ENCODE measurements around the gene PTPRE. TPM values are rescaled to one million over a fixed set of nuclear protein-coding genes. Genes with fewer than 3 reads are reported as not detected.

Gene PTPRE
- total RNA-seq, 1 donor from 2014 or later, result 1.2 TPM

- Mint-ChIP-seq H3K27ac (ENCODE audit: unreplicated experiment) (no peak overlapping the region), H3K9me3 (ENCODE audit: unreplicated experiment) (no peaks in the 10 kb centered on the region), H3K27me3 (ENCODE audit: unreplicated experiment) (peaks cover 11% of the 10 kb centered on the region), H3K4me1 (ENCODE audit: unreplicated experiment) (no peaks in the 10 kb centered on the region), H3K4me3 (ENCODE audit: unreplicated experiment) (no peak overlapping the region), H3K36me3 (ENCODE audit: unreplicated experiment) (no peaks in the 10 kb centered on the region)
- TF ChIP-seq CTCF (IDR thresholded peaks at IDR 0.05), result no peak
- no peak for DNase-seq (ENCODE audit: extremely low spot score, unreplicated experiment)
Observed at GRCh38 chr10:127961071-127961470, 54.2 kb downstream of the PTPRE start.

DNA sequence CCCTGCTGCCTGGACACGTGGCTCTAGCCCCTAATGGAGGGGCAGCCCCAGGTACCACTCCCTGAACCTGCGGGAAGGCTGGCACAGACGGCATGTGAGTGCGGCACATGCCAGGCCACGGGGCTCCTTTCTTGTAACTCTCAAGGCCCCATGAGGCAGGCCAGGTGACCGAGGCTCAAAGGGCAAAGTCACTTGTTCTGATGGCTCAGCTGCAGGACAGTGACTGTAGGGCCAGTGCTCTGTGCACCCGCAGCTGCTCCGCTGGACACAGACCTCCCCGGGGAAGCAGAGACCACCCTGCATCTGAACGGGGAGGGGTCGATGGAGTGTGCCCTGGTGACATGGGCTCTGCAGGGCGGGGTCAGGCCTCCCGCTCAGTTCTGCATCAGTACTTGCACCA is 55.3 kb downstream of the PTPRE start:
- no peak overlapping the region for H3K4me3 Mint-ChIP-seq (ENCODE audit: unreplicated experiment)
- no peaks in the 10 kb centered on the region for H3K9me3 Mint-ChIP-seq (ENCODE audit: unreplicated experiment)
- TF ChIP-seq CTCF (IDR thresholded peaks at IDR 0.05), result no peak
- no peaks in the 10 kb centered on the region for H3K36me3 Mint-ChIP-seq (ENCODE audit: unreplicated experiment)
- H3K27ac Mint-ChIP-seq (ENCODE audit: unreplicated experiment), result no peak overlapping the region
- no peaks in the 10 kb centered on the region for H3K4me1 Mint-ChIP-seq (ENCODE audit: unreplicated experiment)
- peaks cover 4% of the 10 kb centered on the region for H3K27me3 Mint-ChIP-seq (ENCODE audit: unreplicated experiment)
- no peak for DNase-seq (ENCODE audit: extremely low spot score, unreplicated experiment)

- DNase-seq (ENCODE audit: extremely low spot score, unreplicated experiment), result no peak
- Mint-ChIP-seq H3K4me1 (ENCODE audit: unreplicated experiment) (no peaks in the 10 kb centered on the region), H3K27ac (ENCODE audit: unreplicated experiment) (no peak overlapping the region), H3K4me3 (ENCODE audit: unreplicated experiment) (no peak overlapping the region), H3K27me3 (ENCODE audit: unreplicated experiment) (no peaks in the 10 kb centered on the region), H3K9me3 (ENCODE audit: unreplicated experiment) (no peaks in the 10 kb centered on the region), H3K36me3 (ENCODE audit: unreplicated experiment) (no peaks in the 10 kb centered on the region)
- no peak for TF ChIP-seq CTCF (IDR thresholded peaks at IDR 0.05)
Observed at GRCh38 chr10:127963136-127963535, 56.2 kb downstream of the PTPRE start.

DNA sequence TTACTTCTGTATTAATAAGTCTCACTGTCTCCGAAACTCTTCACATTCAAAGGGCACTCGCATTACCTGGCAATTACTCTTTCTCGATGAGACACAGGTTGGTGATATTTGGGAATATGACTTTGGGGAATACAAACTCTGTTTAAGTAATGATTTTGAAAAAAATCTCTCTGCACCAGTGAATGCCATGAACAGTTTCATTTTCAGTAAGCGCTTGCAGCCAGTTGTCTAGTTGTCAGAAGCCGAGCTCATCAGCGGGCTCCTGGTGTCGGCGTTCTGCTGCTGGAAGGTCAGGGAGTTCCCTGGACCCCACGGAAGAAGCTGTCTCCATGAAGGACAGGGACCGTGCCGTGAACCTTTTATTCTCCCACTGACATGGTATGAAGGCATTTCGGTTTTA is 57.7 kb downstream of the PTPRE start:
- TF ChIP-seq CTCF (IDR thresholded peaks at IDR 0.05), result no peak
- DNase-seq (ENCODE audit: extremely low spot score, unreplicated experiment), result no peak
- Mint-ChIP-seq H3K9me3 (ENCODE audit: unreplicated experiment) (no peaks in the 10 kb centered on the region), H3K4me1 (ENCODE audit: unreplicated experiment) (no peaks in the 10 kb centered on the region), H3K4me3 (ENCODE audit: unreplicated experiment) (no peak overlapping the region), H3K27me3 (ENCODE audit: unreplicated experiment) (no peaks in the 10 kb centered on the region), H3K36me3 (ENCODE audit: unreplicated experiment) (no peaks in the 10 kb centered on the region), H3K27ac (ENCODE audit: unreplicated experiment) (no peak overlapping the region)

- no peak for DNase-seq (ENCODE audit: extremely low spot score, unreplicated experiment)
- H3K4me1 Mint-ChIP-seq (ENCODE audit: unreplicated experiment), result no peaks in the 10 kb centered on the region
- no peak overlapping the region for H3K4me3 Mint-ChIP-seq (ENCODE audit: unreplicated experiment)
- no peaks in the 10 kb centered on the region for H3K9me3 Mint-ChIP-seq (ENCODE audit: unreplicated experiment)
- no peak overlapping the region for H3K27ac Mint-ChIP-seq (ENCODE audit: unreplicated experiment)
- TF ChIP-seq CTCF (IDR thresholded peaks at IDR 0.05), result no peak
- no peaks in the 10 kb centered on the region for H3K36me3 Mint-ChIP-seq (ENCODE audit: unreplicated experiment)
- no peaks in the 10 kb centered on the region for H3K27me3 Mint-ChIP-seq (ENCODE audit: unreplicated experiment)
Observed at GRCh38 chr10:127966875-127967274, 60.0 kb downstream of the PTPRE start.

Data from osteocyte (in vitro differentiated cells).